Fibroblast of peridontal ligament (primary cell): ENCODE results near the gene TRMT1L.
"Not testable (repeated sequence)": the region's sequence is repeated elsewhere in the genome, so short reads cannot be mapped to it uniquely, and the experiment has no call there.

ENCODE experiments used
- DNase-seq: peaks from one replicate; pipeline ENCODE4 v3.0.0-alpha.2; 2010; ENCODE audit errors: extremely low read depth

TRMT1L gene

GRCh38 chr1:185156854-185157598 lies at the start of gene TRMT1L, which contains the start of gene SWT1:
Gene TRMT1L, minus strand, starts transcription at chr1:185156953. Its CDS starts 241 bp downstream, at chr1:185156712.
Gene SWT1, plus strand, starts transcription at chr1:185157167. Its CDS starts 3,675 bp downstream, at chr1:185160842.
- peak; percentile 98 for DNase-seq

DNA sequence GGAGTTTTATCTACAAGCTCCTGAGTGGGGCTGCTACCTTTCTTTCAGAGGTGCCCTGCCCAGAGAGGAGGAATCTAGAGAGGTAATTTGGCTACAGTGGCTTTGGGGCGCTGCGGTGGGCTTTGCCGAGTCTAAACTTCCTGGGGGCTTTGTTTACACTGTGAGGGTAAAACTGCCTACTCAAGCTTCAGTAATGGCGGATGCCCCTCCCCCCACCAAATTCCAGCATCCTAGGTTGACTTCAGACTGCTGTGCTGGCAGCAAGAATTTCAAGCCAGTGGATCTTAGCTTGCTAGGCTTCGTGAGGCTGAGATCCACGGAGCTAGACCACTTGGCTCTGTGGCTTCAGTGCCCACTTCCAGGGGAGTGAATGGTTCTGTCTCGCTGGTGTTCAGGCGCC lies 44.1 kb upstream of the TRMT1L start:
- no peak for DNase-seq

DNA sequence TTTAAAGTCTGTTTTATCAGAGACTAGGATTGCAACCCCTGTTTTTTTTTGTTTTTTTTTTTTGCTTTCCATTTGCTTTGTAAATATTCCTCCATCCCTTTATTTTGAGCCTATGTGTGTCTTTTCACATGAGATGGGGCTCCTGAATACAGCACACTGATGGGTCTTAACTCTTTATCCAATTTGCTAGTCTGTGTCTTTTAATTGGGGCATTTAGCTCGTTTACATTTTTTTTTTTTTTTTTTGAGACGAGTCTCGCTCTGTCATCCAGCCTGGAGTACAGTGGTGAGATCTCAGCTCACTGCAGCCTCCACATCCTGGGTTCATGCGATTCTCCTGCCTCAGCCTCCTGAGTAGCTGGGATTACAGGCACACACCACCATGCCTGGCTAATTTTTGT lies 42.0 kb upstream of the TRMT1L start:
- DNase-seq: not testable (repeated sequence)

GRCh38 chr1:185193756-185194155 lies 37.0 kb upstream of the TRMT1L start:
- DNase-seq: no peak

GRCh38 chr1:185170291-185170848 lies 13.6 kb upstream of the TRMT1L start:
- peak; percentile 74 for DNase-seq

DNA sequence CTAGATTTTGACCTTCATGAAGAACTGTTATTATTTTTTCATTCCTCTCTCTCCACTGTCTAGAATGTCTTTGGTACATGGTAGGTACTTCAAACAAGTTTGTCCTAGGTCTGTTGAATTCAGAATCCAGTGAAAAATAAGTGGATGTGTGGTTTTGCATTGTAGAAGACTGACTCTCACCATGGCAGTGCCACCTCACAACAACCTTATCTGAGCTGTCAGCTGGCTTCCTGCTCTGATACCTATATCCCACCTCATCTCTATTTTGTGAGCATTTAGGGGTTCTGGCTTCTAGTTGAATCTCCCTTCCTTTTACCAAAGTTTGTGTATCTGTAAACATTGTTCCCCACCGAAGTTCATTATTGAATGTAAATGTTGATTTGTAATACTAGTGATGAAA lies 9.4 kb upstream of the TRMT1L start:
- DNase-seq: no peak

DNA sequence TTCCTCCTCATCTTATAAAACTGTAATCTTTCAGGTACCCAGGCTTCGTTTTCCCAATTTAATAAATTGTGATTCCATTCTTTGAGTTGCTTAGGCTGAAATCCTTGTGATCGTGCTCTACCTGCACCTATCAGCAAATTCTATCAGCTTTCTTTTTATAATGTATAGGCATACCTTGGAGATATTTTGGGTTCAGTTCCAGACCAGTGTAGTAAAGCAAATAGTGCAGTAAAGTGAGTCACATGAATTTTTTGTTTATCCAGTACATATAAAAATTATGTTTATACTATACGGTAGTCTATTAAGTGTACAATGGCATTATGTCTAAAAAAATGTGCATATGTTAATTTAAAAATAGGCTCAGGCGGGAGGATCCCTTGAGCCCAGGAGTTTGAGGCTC lies 5.7 kb upstream of the TRMT1L start:
- no peak for DNase-seq

GRCh38 chr1:185159966-185160365 lies 3.2 kb upstream of the TRMT1L start:
- no peak for DNase-seq

- no peak for DNase-seq
Measured at GRCh38 chr1:185158800-185159199, 2.0 kb upstream of the TRMT1L start.

DNA sequence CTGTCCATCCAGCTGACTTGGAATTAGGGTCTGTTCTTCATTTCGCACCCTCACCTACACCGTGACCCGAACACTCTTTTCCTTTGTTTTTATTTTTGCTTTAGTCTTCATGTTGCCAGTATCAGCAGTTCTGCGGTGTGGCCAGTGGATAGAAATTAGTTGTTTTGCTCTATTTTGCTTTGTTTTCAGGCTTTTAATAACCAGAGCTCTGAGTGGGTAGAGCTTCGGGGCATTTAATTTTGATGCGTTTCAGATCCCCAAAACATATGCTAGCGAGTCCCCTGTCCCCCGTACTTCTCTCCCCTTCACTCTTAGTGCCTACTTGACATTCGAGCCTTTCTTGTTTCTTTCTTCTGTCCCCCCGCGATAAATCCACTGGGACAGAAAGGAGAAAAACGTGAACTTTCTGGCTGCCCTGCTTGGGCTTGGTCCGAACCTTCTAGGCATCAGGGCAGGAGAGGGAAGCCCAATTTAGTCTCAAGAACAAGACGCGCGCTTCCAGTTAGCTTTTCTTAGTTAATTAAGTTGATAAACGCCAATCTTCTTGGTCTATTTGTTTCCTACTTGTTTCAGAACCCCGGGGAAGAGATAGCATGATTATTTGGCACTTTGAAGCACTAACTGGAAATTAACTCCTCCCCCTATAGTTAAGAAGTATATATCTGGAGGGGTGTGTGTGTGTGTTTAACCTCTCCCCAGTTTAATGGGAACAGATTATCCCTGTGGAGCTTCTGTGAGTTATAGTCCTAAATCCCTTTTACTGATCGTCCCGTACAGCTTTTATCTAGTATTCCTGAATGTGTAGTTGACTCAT lies 1.1 kb upstream of the TRMT1L start:
- peak; percentile 14 for DNase-seq

GRCh38 chr1:185156288-185156853 lies 382 bp downstream of the TRMT1L start:
- DNase-seq: peak; percentile 31

DNA sequence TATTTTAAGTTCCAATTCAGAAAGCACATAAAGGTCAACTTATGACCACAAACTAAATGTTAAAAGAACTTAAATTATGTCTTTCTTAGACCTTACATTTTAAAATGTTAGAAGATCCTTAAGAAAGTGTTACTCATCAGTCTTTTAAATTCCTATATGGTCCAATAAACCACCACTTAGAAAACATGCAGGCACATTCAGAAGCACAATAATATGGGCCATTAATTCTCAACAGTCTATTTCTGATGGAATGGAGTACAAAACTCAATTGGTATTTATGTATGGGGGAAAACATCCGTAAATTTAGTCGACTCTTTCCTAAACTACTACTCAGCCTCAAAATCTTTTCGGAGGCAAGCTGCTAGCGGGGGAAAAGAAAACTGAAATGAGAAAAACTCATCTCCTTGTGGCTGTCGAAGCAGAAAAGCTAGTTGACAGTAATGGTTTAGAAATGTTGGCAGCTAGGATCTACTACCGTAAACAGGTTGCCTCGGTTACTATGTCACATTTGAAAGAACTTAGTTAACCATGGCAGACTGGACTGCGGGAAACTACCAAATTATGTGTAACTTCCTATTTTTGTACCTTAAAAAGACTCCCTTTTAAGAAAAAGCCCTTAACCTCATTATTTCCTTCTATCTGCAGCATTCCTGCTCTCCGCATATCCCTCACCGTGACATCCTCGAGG lies 1.0 kb downstream of the TRMT1L start:
- DNase-seq: peak; percentile 64

- peak; percentile 16 for DNase-seq
Measured at GRCh38 chr1:185154912-185155513, 1.7 kb downstream of the TRMT1L start.

GRCh38 chr1:185152187-185152767 lies 4.5 kb downstream of the TRMT1L start:
- DNase-seq: peak; percentile 54

DNA sequence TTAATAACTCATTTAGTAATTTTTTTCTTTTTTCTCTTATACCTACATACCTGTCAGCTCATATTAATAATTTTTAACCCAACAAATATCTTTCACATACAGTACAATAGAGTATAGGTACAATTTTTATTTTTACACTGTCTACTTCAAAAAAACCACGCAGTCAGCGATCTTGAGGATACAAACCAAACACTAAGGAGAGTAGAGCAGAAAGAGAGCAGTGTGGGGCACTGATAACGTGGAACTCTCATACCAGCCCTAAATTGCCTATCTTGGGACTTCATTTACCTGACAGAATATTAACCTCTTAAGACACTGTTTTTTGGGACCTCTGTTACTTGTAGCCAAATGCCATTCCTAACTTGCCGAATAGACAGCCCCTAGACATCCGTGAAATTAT lies 5.5 kb downstream of the TRMT1L start:
- DNase-seq: no peak

- peak; percentile 40 for DNase-seq
Measured at GRCh38 chr1:185144233-185144632, 12.5 kb downstream of the TRMT1L start.

DNA sequence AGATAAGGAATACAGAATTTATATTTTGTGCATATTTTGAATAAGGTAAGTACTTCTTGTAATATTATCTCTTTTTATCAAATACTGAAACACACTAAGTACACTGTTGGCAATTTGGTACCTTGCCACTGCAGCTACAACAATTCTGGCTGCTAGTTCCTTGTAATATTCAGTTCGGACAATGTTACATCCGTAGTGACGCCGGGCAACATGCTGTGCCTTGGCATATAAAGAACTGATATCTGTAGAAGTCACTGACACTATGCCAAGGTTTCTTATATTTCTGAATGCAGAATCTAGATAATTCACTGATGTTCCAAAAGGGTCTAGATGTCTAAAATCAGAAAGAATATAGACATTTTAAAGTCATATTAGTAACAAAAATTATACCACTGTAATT lies 17.5 kb downstream of the TRMT1L start:
- DNase-seq: no peak

DNA sequence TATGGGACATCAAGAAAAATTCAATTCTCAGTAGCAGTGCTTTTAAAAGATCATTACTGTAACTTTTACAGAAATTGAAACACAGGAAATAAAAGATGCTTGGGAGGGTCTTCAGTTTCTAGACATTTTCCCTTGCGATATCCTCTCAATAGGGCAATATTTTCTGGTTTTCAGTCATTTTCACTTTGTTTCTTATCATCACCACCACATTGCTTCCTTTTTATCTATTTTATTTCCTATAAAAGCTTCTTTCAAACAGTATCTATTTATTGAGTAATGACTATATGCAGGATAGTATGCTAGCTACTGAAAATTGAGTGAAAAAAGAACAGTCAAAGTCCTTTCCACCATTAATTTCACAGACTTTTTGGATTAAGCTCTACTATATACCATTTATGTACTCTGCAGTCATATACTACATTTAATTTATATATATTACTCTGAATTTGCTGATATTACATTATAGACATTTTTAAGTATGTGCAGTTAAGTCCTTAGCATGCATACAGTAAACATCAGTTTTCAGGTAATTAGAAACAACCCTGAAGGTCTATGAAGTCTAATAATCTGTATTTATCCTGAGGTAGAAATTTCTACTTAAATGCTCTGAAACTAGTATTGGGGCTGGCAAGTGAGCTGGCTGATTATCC lies 18.7 kb downstream of the TRMT1L start:
- no peak for DNase-seq

GRCh38 chr1:185132534-185132933 lies 24.2 kb downstream of the TRMT1L start:
- no peak for DNase-seq

DNA sequence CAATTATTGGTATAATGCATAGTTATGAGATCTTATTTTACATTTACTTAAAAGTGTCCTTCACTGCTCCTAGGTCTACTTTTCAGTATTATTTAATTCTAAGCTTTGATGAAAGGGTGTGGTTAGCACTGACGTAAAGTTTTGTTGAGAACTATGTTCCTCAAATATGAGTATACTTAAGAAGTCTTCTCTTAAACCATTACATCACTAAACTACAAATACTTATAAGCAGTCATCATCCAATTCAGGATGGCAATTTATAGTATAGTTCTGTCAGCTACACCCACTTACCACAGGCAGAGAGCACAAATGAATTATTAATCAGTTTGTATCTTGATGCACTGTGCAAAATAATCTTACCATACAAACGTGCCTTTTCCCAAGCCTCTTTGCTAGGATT lies 27.0 kb downstream of the TRMT1L start:
- DNase-seq: no peak
